Uterus (tissue), 4 donors: ENCODE results near the gene AJAP1. TPM values are rescaled to one million over a fixed set of nuclear protein-coding genes. Genes with fewer than 3 reads are reported as not detected.

Experiments used
- DNase-seq, 2 donors: peaks; one replicate each; pipeline ENCODE4 v3.0.0-alpha.2; 2019 to 2020
- H3K27ac ChIP-seq, 2 donors: fragments of 200-600 bp; sonication (generic); 1 replicate in 1 of 2; 2 replicates in 1 of 2; pipeline ENCODE4 v1.5.1; 2016 to 2018
- H3K27me3 ChIP-seq, 2 donors: fragments of 200-600 bp; sonication (generic); one replicate each; pipeline ENCODE4 v1.5.1; 2018 to 2019; ENCODE audit warnings: control low read depth in 1 of 2
- H3K36me3 ChIP-seq, 2 donors: fragments of 200-600 bp; sonication (generic); one replicate each; pipeline ENCODE4 v1.5.1; 2019; ENCODE audit warnings: control low read depth in 1 of 2
- H3K4me1 ChIP-seq, 2 donors: fragments of 200-600 bp; sonication (generic); one replicate each; pipeline ENCODE4 v1.5.1; 2018 to 2019; ENCODE audit warnings: control low read depth in 1 of 2
- H3K4me3 ChIP-seq, 2 donors: fragments of 200-600 bp; sonication (generic); 1 replicate in 1 of 2; 2 replicates in 1 of 2; pipeline ENCODE4 v1.5.1; 2018 to 2019; ENCODE audit warnings: mild to moderate bottlenecking in 1 of 2
- H3K9me3 ChIP-seq, 2 donors: fragments of 200-600 bp; sonication (generic); one replicate each; pipeline ENCODE4 v1.5.1; 2019; ENCODE audit warnings: control low read depth in 1 of 2
- CTCF ChIP-seq, 4 experiments: fragments of 200-600 bp in 2 of 4; fragments of 450-650 bp in 2 of 4; sonication (generic) in 2 of 4; IDR thresholded peaks; one replicate each; pipeline ENCODE4 v1.5.1; 2016 to 2019; ENCODE audit warnings: antibody characterized with exemption in 4 of 4, mild to moderate bottlenecking in 2 of 4, moderate library complexity in 1 of 4
- POLR2A ChIP-seq, 2 donors: fragments of 450-650 bp; IDR thresholded peaks; one replicate each; pipeline ENCODE4 v1.6.1; 2016; ENCODE audit warnings: antibody characterized with exemption in 2 of 2, mild to moderate bottlenecking in 1 of 2, moderate library complexity in 1 of 2
- intact Hi-C: fragments of 100-400 bp; cut with DNase I; formaldehyde crosslinking; loops from one replicate; pipeline ENCODE4 v1.15.1; 2023; ENCODE audit warnings: low total_unique reads
- total RNA-seq, 4 donors: library from RNA; depleted of rRNA in 3 of 4; stranded (reverse); fragments of >200 nt in 3 of 4; gene quantifications; one replicate each; pipeline versions ENCODE4 v1.1.0 to v1.2.4, GENCODE V29; 2014 to 2023
- donor health status: DM: yes; HTN: yes; CAD: no.

Gene AJAP1
- total RNA-seq, 4 donors from 2014 or later, result 0.97 to 2.7 (median 2.0) TPM; not detected in 1

GRCh38 chr1:4752059-4752458, 97.7 kb downstream of the AJAP1 start:
- H3K4me3 ChIP-seq, result no peak overlapping the region
- no peak for DNase-seq
- no peaks in the 10 kb centered on the region for H3K9me3 ChIP-seq
- H3K27ac ChIP-seq, result no peak overlapping the region
- intact Hi-C loops, result no loop called here
- H3K4me1 ChIP-seq, result no peaks in the 10 kb centered on the region
- no peak for TF ChIP-seq CTCF (IDR thresholded peaks at IDR 0.05)
- TF ChIP-seq POLR2A (IDR thresholded peaks at IDR 0.05), result no peak
- no peaks in the 10 kb centered on the region for H3K36me3 ChIP-seq
- no peaks in the 10 kb centered on the region for H3K27me3 ChIP-seq

- Histone ChIP-seq H3K4me3 (no peak overlapping the region), H3K4me1 (no peaks in the 10 kb centered on the region), H3K27me3 (no peaks in the 10 kb centered on the region), H3K36me3 (no peaks in the 10 kb centered on the region), H3K9me3 (no peaks in the 10 kb centered on the region), H3K27ac (no peak overlapping the region)
- intact Hi-C loops, result no loop called here
- DNase-seq, result no peak
- no peak for TF ChIP-seq CTCF (IDR thresholded peaks at IDR 0.05)
- no peak for TF ChIP-seq POLR2A (IDR thresholded peaks at IDR 0.05)
Measured at GRCh38 chr1:4754816-4755215, 100.4 kb downstream of the AJAP1 start.

- Histone ChIP-seq H3K36me3 (no peaks in the 10 kb centered on the region), H3K9me3 (no peaks in the 10 kb centered on the region), H3K27me3 (no peaks in the 10 kb centered on the region), H3K4me1 (no peaks in the 10 kb centered on the region), H3K4me3 (no peak overlapping the region), H3K27ac (no peak overlapping the region)
- TF ChIP-seq POLR2A (IDR thresholded peaks at IDR 0.05), result no peak
- no peak for TF ChIP-seq CTCF (IDR thresholded peaks at IDR 0.05)
- intact Hi-C loops, result no loop called here
- no peak for DNase-seq
Measured at GRCh38 chr1:4755301-4755845, 101.0 kb downstream of the AJAP1 start.

- H3K27ac ChIP-seq, result no peak overlapping the region
- intact Hi-C loops, result no loop called here
- no peaks in the 10 kb centered on the region for H3K9me3 ChIP-seq
- no peaks in the 10 kb centered on the region for H3K27me3 ChIP-seq
- DNase-seq, result no peak
- TF ChIP-seq CTCF (IDR thresholded peaks at IDR 0.05), result no peak
- H3K4me1 ChIP-seq, result no peaks in the 10 kb centered on the region
- H3K36me3 ChIP-seq, result no peaks in the 10 kb centered on the region
- H3K4me3 ChIP-seq, result no peak overlapping the region
Measured at GRCh38 chr1:4755864-4756504, 101.6 kb downstream of the AJAP1 start.

GRCh38 chr1:4756851-4757580, 102.6 kb downstream of the AJAP1 start:
- Histone ChIP-seq H3K36me3 (no peaks in the 10 kb centered on the region), H3K27me3 (no peaks in the 10 kb centered on the region), H3K4me3 (no peak overlapping the region), H3K27ac (no peak overlapping the region), H3K4me1 (no peaks in the 10 kb centered on the region), H3K9me3 (no peaks in the 10 kb centered on the region)
- TF ChIP-seq POLR2A (IDR thresholded peaks at IDR 0.05) (no peak), CTCF (IDR thresholded peaks at IDR 0.05) (no peak)
- no peak for DNase-seq
- intact Hi-C loops, result no loop called here
